ENCODE results near the gene MAP2K6. TPM values are rescaled to one million over a fixed set of nuclear protein-coding genes. Genes with fewer than 3 reads are reported as not detected.
"Not testable (repeated sequence)": the region's sequence is repeated elsewhere in the genome, so short reads cannot be mapped to it uniquely, and the experiment has no call there.

The MAP2K6 gene
- total RNA-seq, 1 donor: 2.0 TPM

DNA sequence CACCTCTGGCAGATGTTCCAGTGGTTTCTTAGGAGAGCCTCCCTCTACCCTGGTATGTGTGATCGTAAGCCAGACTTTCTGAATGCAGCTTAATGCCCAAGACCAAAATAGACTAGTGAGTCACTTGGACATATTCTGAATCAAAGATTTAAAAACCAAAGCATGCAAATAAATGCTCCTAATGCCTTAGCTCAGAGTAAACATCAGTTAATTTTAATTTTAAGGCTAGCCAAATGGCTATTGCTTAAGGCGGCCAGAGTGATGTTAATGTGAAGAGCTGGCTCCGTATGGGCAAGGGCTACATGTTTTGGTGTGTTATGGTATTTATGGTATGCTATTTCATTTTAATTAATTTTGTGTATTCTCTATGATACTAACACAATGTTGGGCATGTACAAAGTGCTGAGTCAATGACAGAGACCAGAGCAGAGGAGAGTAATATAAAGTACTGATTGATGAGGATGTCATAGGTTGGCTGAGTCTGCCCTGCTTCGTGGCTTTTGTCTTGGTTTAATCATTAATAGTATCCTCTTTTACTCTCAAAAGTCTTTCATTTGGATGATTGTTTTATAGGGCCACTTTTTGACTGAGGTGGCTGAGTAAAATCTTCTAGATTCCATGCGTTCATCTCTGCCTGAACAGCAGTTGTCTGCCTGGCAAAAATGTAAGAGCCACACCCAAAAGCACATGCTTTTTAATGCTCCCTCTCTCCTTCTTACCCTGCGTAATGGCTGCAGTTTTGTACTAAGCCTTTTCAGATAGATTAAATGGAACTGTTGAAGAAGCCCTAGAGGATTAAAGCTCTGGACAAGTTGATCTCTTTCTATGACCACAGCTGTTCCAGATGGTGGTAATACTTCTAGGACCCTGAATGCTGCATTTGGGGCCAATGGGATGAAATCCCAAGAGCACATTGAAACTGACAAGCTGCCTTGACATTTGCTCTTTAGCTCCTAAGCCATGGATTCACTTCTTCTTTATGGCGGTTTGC, 59.6 kb downstream of the MAP2K6 start:
- no peak for TF ChIP-seq CTCF (IDR thresholded peaks at IDR 0.05; ENCODE audit: insufficient read depth, low read length)

GRCh38 chr17:69477204-69477902, 62.9 kb downstream of the MAP2K6 start:
- no peak overlapping the region for H3K4me3 ChIP-seq (ENCODE audit: low read depth, low read length)
- TF ChIP-seq CTCF (IDR thresholded peaks at IDR 0.05; ENCODE audit: insufficient read depth, low read length): no peak
- DNase-seq (ENCODE audit: low read depth): no peak

More for the DNA sequence above, 59.6 kb downstream of the MAP2K6 start:
- no peak overlapping the region for H3K4me3 ChIP-seq (ENCODE audit: low read depth, low read length)
- peak; percentile 11 for DNase-seq (ENCODE audit: low read depth)

- TF ChIP-seq CTCF (IDR thresholded peaks at IDR 0.05; ENCODE audit: insufficient read depth, low read length): no peak
- H3K4me3 ChIP-seq (ENCODE audit: low read depth, low read length): no peak overlapping the region
- DNase-seq (ENCODE audit: low read depth): no peak
Measured at GRCh38 chr17:69477903-69478266, 63.4 kb downstream of the MAP2K6 start.

DNA sequence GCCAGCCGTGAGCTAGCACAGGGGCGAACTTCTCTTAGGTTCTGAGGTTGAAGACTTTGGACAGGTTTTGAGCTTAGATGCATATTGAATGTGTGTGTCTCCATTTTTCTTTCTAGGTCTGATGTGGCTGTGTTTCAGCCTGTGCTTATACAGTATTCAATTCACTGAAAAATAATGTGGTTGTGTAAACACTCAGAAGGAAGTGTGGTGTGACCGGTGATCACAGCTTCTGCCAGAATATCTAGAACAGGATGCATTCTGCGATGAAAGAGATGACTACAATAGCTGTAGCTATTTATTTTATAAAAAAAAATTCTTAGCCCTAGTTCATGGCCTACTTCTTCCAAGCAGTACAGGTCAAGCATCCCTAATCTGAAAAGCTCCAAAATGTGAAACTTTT, 64.4 kb downstream of the MAP2K6 start:
- H3K4me3 ChIP-seq (ENCODE audit: low read depth, low read length): no peak overlapping the region
- no peak for TF ChIP-seq CTCF (IDR thresholded peaks at IDR 0.05; ENCODE audit: insufficient read depth, low read length)
- no peak for DNase-seq (ENCODE audit: low read depth)

GRCh38 chr17:69479756-69480155, 65.3 kb downstream of the MAP2K6 start:
- DNase-seq (ENCODE audit: low read depth); H3K4me3 ChIP-seq (ENCODE audit: low read depth, low read length): not testable (repeated sequence)

DNA sequence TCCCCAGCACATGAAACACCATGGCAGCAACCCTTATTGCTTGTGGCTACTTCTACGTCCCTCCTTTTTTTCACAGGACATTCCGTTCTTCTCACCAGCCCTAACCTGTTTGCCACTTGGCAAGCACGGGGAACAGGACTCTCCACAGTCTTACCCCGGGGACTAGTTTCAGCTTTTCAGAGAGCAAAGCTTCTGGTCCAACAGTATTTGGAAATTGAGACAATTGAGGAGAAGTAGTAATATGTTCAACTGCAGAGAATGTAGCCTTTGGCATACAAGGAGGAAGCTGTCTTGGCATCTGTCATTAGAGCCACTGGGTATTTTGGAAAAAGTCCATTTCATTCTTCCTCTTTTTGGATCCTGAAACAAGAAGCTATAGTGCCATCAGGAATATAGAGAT, 65.7 kb downstream of the MAP2K6 start:
- DNase-seq (ENCODE audit: low read depth): no peak
- TF ChIP-seq CTCF (IDR thresholded peaks at IDR 0.05; ENCODE audit: insufficient read depth, low read length): no peak
- no peak overlapping the region for H3K4me3 ChIP-seq (ENCODE audit: low read depth, low read length)

GRCh38 chr17:69485251-69485661, 70.8 kb downstream of the MAP2K6 start:
- no peak for TF ChIP-seq CTCF (IDR thresholded peaks at IDR 0.05; ENCODE audit: insufficient read depth, low read length)
- no peak for DNase-seq (ENCODE audit: low read depth)
- no peak overlapping the region for H3K4me3 ChIP-seq (ENCODE audit: low read depth, low read length)
